GM19438 (cell line): ENCODE data around the gene CNTN4.

Source experiments
- ATAC-seq: cut with Tn5 transposase; IDR thresholded peaks from one replicate; pipeline ENCODE4 v1.9.1; 2021; ENCODE audit warnings: low read depth; ENCODE audit not compliant: unreplicated experiment

CNTN4 gene

DNA sequence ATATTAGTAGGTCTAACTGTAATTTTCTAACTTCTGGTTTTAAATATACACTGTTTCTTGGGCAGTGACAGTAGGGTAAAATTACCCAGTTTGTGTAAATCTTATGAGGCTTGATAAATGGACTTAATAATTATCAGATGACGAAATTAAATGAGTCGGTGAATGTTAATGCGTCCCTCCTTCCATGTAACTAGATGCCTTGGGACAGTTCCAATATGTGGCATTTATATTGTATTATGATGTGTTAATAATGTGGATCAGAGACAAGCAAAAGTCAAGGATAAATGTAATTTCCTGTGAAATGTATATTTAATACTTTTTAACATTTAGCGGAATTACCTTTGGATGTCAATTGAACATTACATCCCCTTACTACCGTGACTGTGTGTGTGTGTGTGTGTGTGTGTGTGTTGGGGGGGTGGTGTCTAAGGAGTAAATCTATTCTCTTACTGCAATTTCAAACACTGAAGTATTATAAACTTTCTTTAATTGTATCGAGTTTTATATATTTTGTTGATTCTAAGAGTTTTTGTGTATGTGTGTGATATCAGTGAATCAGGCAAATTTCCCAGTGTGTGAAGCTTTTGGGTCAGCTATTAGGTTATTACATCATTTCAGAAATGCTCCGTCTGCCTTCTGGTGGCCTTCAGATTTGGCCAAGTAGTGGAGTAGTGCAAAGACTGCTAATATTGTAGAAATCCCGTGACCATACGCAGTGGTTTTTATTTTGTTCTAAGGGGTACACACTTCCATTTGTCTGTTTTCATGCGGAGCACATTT lies 50.1 kb downstream of the CNTN4 start:
- ATAC-seq, result no peak

DNA sequence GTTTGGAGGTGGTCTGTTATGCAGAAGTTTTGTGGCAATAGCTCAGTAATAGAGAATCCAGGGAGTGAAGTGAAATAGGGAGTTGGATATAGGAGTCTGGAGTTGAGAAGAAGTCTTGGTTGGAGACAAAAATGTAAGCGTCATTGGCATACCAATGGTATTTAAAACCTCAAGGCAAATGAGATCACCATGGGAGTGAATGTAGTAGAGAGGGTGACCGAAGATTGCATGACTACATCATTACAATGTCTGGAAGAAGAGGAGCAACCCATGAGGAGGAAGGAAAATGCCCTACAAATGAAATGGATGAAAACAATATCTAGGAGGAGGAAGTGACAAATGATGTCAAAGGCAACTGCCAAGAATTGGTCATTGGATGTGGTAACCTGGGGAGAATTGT lies 54.4 kb downstream of the CNTN4 start:
- no peak for ATAC-seq

DNA sequence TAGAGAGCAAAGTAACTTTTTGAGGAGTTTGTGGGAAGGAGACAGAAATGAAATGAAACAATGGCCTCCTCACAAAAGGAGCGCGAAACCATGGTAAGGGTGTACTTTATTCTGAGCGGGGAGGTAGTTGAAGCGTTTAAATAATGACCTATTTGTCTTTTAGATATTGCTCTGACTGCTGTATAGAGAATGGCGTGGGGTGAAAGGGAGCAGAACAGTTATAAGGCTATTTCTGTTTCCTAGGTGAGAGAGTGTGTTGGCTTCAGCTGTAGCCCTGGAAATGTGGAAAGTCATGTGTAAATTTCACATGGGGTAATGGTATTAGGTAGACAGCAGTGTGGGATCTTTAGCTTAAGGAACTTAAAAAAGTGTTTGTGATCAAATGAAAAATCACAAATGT lies 54.9 kb downstream of the CNTN4 start:
- ATAC-seq, result no peak

DNA sequence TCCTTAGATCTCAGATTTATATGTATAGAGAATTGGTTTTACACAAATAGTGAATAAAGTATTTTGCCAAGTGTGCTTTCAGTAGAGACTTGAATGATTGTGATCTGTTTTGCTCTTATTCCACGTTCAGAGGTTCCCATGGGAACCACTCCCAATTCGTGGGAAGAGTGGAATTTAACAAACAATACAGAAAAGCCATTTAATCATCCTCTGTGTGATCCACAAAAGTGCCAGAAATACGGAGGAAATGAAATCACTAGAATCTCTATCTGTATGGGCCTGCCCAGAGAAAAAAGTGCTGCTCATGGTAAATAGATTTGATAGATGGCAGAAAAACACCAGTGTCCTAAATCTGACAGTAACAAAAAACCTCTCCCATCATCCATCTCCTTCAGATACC lies 56.0 kb downstream of the CNTN4 start:
- no peak for ATAC-seq

DNA sequence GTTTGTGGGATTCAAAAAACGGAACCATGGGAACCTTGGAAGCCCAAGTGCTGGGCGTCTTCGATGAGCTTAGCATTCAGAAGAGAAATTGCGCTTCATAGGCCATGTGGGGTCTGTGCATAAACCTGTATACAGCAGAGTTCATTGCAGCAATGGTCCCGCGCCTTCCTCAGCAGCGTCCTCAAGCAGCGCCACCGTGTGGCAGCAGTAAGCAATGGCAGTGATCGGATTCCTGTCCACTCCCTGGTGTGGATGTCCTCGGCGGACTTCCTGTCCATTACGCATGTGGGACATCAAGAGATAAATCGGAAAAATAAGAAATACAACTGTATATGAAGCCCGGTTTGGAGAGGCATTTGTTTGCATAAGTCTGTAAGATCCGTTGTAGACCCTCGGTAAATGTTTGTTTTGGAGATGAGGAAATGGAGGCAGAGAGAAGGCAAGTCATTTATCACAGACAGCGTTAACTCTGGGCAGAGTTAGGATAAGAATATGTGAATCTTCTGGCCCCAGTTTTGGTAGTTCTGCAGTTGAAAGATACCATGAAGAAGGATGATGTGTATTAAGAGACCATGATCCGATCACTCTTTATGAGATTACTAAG lies 57.7 kb downstream of the CNTN4 start:
- peak; percentile 60 for ATAC-seq

DNA sequence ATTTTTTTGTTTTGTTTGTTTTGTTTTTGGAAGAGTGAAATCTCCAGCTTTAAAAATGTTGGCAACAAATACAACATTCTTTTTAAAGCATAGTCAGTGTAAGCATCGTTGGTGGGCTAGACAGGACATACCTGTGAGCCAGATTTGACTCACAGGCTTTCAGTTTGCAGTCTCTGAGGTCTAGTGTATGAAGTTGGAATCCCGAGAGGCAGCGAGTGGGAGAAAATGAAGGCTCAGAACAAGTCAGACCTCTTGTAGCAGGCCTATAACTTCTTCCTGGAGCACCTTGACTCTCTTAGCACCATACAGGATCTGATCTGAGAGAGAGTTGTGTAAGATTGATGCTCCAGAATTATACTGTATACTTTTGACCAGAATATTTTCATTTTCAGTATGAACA lies 60.2 kb downstream of the CNTN4 start:
- no peak for ATAC-seq

DNA sequence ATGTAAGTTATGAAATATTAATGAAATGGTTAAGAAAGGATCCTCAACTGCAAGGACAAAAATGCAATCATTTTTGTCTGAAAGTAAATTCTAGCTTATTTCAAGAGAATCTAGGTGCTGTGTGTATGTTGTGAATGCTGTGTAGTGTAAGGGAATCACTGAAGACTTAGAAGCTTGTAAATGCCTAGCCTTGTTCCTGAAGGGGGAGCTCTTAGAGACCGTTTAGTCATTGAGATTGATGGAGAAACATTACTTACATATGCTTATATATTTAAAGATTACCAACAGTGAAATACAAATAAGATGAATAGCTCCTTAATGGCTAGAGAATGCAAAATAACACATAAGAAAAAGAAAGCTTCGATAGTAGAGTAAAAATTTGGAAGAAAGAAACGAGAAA lies 67.9 kb downstream of the CNTN4 start:
- ATAC-seq, result no peak

DNA sequence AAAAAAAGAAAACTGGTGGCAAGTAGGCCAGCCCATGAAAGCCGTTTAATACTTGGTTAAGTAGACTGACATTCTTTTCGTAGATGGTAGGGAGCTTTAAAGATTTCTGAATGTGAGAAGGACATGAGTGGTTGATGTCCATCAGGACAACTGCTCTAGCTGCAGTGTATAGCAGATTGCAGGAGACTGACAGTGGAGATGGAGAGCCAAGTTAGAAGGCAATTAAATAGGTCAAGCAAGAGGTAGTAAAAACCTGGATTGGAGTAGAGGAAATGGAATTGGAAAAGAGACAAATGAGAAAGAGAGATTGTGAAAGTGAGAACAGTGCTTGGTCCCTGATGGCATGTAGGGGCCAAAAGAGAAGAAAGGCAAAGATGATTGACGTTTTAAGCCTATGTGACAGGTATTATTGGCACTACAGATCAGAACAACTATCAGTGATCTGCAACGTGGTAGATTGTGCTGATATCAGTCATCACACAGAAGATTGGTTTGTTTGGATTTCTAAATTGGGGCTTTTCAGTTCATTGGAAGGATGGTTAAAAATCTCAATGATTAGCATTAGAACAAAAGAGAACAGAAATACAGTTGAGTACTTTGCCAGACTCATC lies 74.0 kb downstream of the CNTN4 start:
- ATAC-seq, result no peak

DNA sequence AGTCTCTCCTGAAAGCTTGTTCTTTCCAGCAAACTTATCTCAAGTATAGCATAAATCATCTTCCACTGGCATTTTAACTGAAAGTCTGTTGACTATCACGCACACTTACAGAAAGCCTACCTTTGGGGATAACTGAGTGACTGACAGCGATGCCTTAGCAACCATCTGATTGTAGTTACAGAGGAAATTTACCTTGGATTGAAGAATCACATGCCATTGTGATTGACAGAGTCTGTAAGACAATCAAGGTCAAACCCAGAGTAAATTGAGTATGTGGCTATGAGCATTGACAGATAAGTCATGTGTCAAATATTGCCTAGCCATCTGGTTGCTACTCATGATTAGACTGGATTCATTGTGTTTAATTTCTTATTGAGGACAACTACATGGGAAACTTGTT lies 82.0 kb downstream of the CNTN4 start:
- no peak for ATAC-seq

DNA sequence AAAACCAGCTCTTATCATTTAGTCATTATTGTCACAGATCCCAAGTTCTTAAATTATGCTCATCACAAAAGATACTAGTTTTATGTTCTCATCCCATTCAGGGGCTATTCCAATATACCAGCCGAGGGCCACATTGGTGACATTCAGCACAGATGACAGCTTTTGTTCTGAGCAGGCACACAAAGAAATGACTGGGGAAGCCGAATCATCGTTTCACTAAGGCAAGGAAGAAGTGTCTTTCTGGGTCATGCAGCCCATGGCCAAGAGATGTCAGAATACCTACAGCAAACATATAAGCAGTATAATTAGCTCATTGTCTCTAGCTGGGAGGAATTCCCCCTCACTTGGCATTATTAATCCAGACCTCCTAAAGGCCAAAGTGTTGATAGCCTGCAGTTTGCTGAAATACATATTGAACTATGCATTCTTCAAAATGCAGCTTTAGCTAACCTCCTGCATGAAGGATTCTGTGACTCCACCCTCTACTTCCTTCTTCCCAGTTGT lies 100.2 kb downstream of the CNTN4 start:
- no peak for ATAC-seq

DNA sequence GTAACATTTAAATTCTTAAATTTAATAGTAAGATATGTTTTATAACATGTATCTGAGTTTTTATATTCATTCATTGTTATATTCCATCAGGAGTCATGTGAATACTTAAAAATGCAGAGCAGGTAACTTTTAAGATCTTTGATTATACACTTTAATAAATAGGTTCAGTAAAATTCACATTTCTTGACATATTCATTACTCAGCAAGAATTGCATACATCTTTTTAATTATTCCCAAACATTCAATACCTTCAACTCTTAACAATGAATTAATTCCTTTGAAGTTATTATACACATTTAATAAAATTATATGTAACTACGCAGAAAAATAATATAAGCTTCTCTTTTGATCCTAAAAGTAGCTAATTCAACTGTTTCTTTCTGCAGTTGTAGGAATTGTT lies 105.4 kb downstream of the CNTN4 start:
- ATAC-seq, result no peak

DNA sequence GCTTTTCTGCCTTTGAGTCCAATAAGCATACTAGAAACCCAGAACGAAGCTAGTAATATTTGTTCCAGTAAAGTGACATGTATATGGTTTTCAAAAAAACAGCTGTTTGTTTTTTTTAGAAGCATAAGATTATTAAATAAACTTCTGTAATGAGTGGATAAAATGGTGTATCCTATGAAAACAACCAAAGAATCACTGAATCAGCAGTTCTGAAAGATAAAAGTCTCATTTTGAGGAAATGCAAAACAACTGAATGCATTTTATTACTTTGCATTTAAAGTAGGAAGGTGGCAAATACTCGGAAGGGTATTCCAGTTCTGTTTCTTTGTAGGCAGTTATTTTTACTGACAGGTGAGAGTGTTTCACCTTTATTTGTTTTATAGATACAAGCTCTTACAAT lies 107.0 kb downstream of the CNTN4 start:
- no peak for ATAC-seq

DNA sequence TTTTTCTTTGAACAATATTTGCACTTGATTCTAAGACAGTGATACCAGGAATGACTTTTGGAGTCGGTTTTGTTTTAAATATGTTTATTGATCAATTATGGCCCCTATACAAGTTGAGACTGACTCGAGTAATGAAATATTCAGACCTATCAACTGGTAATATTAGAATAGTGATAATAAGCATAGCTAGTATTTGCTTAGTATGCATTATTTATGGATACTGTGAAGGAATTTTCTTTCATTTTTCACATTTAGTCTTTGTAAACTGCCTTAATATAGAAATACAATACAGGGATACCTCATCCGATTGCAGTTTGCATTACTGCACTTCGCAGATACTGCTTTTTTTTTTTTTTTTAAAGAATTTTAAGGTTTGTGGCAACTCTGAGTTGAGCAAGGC lies 107.9 kb downstream of the CNTN4 start:
- no peak for ATAC-seq

DNA sequence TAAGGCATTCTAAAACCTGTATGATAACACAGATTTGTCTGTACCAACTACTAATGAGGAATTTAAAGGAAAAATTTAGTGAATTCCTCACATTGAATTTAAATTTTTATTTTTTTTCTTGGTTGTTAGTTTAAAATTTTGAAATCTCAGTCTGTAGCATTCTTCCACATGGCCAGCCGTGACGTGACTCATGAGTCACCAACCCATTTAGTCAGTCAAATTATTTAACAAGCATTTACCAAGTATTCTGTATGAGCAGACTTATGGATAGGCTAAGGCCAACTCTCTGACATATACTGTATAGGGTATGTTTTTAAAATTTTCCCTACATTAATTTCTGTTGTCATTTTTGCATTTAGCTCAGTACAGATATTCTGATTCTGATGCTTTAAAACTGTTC lies 112.9 kb downstream of the CNTN4 start:
- no peak for ATAC-seq

DNA sequence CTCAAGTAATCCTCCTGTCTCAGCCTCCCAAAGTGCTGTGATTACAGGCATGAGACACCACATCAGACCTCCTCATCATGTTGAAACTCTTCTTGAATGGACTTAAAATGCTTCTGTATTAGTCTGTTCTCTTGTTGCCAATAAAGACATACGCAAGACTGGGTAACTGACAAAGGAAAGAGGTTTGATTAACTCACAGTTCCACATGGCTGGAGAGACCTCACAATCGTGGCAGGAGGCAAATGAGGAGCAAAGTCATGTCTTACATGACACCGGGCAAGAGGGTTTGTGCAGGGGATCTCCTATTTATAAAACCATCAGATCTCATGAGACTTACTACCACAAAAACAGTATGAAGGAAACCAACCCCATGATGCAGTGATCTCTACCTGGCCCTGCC lies 113.5 kb downstream of the CNTN4 start:
- ATAC-seq, result no peak

DNA sequence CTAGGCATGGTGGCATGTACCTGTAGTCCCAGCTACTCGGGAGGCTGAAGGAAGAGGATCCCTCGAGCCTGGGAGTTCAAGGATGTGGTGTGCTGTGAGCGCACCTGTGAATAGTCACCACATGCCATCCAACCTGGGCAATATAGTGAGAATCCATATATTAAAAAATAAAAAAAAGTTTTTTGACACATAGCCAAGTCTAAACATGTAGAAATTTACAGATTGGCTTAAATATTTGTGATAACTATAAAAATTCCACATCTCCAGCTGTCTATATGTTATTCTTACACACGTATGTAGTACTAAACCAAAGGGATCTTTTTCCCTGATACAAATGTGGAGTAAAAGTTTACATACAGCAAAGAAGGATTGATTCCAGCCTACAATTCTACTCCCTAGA lies 119.7 kb downstream of the CNTN4 start:
- ATAC-seq, result no peak

DNA sequence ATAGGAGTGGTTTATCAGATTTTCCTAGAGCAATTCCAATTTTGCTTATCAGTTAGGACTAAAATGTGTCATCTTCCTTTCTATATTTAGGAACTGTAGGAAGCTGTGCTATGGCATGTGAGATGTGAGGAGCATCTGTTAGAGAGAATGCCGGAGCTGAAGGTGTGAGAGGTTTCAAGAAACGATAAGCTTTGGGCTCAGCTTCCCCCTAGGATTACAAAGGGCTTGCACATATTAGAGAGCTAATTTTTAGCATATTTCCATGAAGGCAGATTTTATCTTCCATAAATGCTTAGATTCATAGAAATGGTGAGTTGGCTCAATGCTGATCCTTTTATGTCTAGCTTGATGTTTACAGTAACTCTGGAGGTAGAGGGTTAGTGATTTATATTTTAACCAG lies 120.2 kb downstream of the CNTN4 start:
- no peak for ATAC-seq

DNA sequence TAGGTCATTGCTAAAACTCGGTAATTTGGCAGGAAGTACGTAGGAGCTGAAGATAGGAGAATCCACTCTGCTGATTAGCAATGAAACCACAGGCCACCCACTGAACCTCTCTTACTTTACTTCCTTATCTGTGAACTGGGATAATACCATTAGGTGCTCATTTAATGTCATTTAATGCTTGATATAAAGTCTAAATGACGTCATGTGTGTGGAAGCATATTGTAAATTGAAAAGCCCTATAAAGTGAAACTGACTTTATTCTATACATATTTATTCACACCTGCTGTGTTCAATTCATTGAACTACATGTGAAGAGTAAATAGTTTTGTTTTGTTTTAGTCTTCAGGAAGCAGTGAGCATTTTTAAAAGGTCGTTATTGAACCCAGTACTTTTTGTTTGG lies 137.5 kb downstream of the CNTN4 start:
- ATAC-seq, result no peak

DNA sequence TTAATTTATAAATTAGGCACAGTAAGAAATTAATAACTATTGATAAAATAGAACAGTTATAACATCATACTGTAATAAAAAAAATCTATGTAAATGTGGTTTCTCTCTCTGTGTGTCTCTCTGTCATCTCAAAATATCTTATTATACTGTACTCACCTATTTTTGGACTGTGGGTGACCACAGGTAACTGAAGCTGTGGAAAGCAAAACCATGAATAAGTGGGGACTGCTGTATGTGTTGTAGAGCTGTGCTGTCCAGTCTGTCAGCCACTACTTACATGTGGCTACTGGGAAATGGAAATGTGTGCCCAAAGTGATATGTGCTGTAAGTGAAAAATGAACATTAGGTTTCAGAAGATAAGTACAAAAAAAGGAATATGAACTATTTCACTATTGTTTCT lies 145.5 kb downstream of the CNTN4 start:
- no peak for ATAC-seq

DNA sequence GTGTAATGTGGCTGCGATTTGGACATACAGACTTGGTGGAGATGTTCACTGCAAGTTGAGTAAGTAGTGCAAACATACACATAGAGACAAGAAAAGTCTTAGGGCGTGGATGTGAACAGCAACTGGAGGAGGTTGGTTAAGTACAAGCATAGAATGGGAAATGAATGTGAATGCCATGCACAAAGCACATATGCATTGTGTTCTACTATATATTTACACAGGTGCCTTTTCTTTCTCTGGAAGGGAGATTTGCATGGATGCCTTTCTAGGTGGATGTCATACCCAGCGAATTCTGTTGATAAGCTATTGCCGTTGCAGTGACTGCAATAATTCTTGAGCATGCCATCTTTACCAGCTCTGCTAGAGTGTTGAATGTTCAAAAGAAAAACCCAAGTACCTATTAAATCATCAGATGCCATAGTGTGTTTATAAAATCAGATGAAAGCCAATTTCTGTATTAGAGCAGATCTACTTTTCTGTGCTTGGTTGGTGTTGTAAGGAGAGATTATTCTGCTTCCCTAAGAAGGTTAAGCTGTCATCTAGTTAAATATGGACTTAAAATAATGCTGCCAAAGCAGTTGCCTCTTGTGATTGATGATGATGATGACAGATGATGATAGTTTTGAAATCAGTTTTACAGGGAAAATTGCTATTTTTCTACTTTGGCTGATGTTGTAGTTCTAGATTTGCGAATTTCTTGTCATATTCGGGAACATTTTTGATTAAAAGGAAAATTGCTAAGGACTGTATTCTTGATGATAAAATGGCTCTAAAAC lies 148.4 kb downstream of the CNTN4 start:
- ATAC-seq, result no peak

DNA sequence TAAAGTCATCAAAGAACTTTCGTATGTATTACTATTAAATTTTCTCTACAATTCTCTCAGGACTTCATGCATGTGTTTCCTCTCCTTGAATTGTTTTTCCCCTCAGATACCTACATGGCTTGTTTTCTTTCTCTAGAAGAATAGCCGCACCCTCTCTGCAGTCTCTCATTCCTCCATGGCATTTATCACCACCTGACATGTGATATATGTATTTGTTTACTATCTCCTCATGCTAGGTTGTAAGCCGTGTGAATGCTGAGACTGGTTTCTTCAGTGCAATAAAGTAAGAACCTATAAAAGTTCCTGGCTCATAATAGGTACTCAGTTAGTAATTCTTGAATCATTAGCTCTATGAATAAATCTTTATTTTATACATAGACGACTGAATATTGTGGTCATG lies 149.2 kb downstream of the CNTN4 start:
- no peak for ATAC-seq
